HG02938 (cell line): Measurements from ENCODE around the gene TTC32.

ENCODE experiments used
- ATAC-seq: cut with Tn5 transposase; IDR thresholded peaks from one replicate; pipeline ENCODE4 v1.9.1; 2021; ENCODE audit warnings: mild to moderate bottlenecking, moderate library complexity; ENCODE audit not compliant: unreplicated experiment

Gene TTC32

DNA sequence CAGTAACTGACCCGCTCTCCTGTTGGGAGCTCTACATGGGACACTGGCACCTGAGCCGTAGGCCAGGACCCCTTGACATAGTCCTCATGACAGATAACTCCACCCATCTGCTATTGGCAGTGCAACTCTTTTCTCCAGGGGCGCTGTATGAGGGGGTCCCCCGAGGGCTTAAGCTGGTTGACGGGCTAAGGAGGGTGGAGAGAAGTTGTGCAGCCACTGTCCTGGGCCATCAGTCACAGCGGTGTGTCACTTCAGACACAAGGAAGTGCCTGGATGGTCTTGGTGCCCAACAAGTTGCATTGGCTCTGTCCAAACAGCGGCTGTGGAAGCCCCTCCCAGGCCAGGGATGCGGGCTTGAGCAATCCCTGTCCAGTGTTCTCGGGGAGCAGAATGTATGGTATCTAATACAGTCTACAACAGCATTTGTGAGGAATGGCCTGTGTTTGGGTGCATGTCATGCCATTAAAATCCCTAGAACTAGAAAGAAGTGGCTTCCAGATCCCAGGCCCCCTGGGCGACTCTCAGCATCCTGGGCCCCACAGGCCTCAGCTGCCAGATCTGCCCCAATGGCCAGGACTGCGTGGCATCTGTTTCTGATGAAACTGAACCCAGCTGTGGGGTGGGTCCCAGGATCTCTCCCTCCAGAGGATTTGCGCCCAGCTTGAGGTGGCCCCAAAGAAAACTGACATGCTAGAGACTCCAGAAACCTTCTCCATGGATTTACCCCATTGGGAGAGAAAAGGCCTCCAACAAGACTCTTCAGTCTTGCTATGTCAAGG lies 23.3 kb downstream of the TTC32 start:
- ATAC-seq: no peak

DNA sequence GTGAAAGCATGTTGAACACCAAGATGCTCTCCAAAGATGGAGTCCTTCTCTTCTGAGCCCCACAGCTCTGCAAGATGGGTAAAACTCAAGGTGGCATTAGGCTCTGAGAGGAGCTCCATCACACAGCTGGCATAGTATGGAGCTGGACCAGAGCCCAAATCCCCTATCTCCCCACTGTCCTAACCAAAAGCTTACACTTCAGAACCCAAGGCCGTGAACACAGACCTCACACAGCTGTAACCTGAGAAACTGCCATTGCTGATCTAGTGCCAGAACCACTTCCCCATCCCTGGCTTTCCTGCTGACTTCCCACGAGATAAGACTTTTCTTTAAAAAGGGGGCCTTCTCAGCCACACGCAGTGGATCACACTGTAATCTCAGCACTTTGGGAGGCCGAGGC lies 25.0 kb downstream of the TTC32 start:
- no peak for ATAC-seq

DNA sequence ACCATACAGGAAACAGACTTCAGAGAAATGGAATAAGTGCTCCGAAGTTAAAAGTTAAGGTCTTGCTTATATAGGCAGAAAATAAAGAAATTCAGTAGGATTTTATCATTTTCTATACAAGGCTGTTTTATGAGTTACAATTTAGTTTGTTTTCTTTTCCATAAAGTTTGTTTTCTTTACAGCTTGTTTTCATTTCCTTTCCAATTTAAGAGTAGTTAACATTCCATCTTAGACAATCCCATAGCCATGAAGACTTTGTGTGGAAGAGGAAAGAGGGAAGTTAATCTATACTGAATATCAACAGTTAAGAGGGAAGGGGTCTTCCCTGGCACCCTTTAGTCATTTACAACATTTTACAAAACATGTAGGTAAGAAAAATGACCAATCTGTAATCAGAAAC lies 26.5 kb downstream of the TTC32 start:
- no peak for ATAC-seq

DNA sequence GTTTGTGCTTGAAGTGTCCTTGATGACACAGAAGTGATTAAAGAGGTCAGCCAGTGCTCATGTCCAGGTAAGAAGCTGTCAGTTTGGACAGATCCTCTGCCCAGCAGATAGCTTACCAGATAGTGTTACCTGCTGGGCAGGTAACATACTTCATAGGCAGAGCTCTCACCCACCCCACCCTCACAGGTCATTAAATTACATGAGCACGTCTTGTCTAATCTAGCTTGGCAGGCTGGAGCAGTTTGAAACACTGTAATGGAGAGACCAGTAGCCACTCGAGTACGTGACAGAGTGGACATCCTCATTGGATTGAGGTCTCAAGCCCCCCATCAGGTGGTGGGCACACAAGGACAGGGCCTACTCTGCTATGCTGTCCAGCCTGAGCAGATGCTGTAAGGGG lies 27.1 kb downstream of the TTC32 start:
- ATAC-seq: no peak

DNA sequence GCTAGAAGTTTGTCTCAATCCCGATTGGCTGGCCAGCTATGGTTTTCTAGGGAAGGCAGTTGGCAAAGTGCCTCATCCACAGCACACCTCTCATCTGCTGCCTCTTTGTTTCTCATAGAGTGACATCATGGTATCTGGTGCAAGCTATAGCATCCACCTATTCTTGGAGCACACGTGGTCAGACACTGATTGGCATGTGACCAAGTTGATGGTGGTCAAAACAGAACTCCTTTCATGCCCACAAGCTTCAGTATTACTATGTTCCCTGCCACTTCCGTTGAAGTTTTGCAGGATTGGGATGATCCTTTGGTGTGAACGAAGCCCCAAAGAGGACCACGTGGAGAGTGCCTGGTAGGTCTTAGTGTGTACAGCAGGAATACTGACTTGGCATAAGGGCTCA lies 28.8 kb downstream of the TTC32 start:
- no peak for ATAC-seq

DNA sequence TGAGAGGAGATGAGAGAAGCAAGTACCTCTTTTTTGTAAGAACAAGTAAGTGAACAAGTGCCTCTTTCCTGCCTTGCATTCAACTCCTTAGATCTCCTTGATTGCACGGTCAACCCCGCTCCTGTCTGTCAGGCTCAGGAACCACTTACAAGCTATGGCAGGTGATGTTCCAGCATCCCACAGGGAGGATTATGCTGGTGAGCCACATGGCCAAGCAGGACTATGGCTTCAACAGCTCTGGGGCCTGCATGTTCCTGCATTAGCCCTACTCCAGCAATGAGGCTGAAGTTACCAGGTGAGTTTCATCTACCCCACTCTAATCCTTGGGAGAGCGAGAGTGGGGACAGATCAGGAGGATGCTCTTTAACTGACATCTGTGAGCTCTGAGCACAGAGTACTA lies 29.5 kb downstream of the TTC32 start:
- no peak for ATAC-seq

DNA sequence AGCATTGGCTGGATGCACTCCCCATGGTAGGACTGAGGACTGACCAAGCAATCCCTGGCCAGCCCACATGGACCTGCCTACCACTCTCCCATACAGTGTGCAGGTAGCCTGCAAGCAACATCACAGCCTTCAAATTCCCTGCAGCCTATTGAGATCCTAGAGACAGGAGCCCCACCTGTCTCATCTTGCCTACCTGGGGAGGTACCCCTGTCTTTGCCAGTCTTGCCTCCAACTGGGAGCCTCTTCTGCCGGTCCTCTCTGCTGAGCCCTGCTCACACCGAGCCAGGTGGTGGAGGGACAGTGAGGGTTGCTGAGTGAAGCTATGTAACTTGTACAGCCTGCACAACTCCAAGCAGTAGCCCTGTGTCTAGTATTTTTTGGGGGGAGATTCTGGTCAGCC lies 29.9 kb downstream of the TTC32 start:
- ATAC-seq: no peak

DNA sequence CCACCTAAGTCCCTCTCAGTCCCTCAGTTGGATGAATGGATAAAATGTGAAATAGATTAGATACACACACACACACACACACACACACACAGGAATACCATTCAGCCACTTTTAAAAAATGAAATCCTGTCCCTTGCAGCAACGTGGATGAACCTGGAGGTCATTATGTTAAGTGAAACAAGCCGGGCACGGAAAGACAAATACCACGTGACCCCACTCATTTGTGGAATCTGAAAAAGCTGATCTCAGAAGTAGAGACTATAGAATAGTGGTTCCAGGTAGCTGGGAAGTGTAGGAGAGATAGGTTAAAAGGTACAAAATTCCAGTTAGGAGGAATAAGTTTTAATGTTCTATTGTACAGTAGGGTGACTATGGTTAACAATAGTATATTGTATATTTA lies 31.0 kb downstream of the TTC32 start:
- ATAC-seq: no peak

DNA sequence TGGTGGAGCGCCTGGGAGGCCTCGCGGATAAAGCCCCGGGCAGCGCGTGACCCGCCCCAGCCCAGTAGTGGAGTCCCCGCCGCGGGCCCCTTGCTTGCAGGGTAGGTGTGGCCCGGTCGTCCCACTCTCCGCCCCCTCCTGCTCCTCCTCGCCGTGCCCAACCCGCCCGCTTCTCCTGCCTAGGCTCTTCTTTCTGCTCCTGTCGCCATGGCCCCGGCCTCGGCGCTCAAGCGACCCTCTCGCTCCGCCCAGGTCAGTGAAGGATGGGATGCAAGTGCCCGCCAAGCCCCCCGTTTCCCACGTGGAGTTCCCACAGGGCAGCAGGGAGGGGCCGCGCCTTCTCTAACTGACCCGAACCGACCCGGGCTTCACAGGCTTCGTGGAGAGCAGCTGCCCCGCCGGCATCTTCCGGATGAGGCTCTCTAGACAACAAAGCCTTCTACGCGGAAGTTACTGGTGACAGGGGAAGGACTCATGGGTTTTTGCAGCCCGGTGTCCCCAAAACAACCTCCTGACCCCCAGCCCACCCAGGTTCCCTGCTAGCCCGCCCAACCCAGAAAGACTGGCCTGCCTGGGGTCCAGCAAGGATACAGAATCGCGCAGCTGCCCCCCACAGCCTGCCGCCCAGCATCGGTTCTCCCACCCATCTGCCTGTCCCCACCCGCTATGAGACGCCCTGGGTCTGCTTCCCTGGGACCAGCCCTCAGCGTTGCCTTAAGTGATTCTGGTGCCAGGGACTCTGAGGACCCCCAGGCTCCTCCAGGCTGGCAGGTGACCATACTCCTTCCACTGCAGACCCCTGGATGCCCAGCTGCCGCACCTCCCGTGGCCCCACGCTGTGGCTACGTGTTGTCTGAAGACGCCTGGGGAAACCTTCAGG lies 32.8 kb downstream of the TTC32 start:
- peak; percentile 47 for ATAC-seq

DNA sequence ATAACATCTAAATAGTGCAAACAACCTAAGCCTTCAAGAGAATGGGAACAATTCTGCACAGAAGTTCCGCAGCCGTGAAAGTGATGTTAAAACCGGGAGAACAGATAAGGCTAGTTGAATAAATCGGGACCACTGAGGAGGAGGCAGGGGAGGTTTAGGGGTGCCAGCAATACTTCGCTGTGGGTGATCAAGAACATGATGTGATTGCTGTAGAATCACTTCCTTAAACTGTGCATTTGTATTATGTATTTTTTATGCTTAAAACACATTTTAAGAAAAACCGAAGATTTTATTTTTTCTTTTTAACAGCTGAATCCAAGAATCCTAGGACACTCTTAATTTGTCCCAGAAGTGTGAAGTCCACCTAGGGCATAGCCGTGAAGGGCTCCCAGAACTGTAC lies 33.6 kb downstream of the TTC32 start:
- ATAC-seq: no peak

DNA sequence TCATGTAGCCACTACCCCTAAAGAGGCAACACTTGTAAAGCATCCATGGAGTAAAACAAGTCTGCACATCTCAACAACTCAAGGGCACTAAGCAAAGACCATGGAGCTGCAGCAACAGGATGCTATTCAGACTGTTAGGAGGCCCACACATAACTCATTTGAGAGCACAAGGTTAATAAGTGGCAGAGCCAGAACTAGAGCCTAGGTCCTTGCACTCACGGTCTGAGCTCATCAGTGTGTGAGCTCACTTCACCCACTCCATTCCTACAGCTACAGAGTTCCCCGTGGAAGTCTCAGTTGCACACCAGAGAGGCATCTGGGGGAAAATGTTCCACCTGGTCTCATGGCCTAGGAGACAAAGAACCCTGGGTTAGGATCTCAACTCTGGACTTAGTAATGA lies 35.0 kb downstream of the TTC32 start:
- ATAC-seq: peak; percentile 55

DNA sequence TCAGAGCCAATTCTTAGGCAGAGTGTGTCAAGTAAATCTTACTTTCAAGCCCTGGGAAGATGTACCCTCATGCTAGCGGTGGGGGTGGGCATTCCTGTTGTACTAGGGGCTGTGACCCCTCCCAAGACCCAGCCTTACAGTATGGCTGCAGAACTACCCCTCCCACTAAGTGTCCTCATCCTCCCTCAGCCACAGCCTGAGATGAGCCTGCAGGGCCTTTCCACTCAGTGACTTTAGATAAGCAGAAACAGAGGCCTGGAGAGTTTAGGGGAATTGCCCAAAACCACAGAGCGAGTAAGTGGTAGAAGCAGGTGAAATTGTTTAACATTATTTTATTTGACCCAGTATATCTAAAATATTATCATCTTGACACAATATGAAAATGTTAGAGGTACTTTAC lies 36.6 kb downstream of the TTC32 start:
- ATAC-seq: no peak

DNA sequence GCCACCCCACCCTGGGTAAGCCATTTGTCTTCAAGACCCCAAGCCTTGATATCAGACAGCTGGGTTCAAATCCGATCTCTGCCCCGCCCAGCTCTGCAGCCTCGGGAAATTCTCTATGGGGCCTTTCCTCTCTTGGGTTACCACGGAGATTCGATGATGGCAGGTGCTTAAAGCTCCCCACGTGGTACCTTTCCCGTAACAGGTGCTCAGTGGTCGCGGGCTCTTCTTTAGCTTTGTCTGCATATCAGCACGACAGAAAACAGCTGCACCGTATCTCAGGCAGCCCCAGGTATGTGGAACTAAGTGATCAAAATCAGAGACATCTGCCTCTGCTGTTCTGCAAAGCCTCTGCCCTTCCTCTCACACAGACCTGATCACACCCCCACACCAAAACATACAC lies 37.4 kb downstream of the TTC32 start:
- no peak for ATAC-seq

DNA sequence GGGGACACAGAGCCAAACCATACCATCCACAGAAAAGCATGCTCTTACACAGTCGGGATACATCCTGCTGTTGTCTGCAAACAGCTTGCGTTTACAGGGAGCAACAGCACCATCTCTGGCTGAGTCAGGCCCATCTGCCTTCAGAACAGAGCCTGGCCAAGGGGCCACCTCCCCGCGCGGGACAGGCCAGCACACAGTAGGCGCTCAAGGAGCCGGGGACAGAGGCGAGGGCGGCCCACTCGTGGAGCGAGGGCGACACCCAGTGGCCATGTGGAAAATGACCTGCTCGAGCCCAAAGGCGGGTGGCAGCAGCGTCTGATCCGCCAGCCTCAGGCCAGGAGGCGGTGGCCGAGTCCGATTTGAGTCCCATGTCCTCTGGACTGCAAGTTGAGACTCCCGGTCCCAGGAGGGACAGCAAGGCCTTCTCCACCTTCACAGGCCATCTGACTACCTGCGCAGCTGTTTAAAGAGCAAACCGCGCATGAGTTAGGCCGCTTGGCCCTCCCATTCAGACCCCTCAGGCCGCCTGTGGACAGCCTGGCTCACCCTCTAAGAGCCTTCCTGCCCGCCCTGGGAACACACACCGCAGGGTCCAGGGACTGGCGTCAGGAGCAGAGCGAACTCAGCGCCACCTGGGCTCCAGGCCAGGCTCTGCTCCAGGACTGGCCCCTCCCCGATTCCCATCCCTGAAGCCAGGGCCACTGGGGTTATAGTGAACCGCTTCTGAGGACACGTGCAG lies 38.3 kb downstream of the TTC32 start:
- ATAC-seq: peak; percentile 45

DNA sequence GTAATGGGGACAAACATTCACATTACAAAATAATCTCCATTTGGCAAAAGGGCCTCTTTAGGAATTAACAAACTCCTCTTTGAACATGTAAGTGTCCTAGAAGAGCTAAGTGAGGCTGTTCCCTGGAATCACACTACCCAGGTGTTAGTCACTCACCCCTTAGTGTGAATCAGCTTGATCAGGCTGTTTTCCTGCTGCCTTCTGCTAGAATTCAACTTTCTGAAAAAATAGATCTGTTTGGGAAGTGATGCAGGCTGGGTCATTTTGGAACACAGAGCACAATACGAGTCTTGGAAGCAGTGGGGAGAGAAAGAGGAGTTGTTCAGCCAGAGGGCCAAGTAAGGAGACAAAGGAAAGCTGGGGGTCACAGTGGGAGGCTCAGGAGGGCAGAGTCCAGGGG lies 40.0 kb downstream of the TTC32 start:
- ATAC-seq: no peak

DNA sequence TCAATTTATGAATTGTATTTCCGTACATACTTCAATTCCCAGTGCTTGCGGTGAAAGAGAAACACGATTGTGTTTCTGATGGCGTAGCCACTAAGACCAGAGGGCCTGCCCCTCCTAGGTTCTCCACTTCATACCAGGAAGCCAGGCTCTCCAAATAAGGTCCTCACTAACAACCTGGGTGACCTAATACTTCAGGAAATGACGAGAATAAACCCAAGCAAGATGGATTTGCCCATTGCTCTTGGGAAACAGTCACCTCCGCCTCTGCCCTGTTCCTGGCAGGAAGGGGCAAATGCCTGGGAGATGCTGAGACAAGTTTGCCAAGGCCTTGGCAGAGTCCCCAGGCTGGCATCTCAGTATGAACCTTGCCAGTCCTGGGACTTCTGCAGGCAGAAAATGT lies 41.8 kb downstream of the TTC32 start:
- no peak for ATAC-seq

DNA sequence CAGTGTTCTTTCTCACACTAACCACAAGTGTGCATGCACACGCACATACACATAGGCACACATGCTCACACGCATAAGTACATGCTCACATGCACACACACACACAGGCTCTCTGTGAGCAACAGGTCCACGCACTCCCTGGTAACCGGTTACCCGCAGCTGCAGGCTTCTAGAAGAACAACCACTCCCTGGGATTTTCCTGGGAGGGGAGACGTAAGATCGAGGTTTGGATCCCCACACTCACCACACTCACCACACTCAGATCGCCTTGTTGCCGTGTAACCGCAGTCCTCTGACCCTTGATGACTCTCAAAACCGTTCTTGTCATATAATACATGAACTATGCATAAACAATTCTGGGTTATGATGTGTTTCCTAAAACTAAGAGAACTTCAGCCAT lies 42.2 kb downstream of the TTC32 start:
- no peak for ATAC-seq

DNA sequence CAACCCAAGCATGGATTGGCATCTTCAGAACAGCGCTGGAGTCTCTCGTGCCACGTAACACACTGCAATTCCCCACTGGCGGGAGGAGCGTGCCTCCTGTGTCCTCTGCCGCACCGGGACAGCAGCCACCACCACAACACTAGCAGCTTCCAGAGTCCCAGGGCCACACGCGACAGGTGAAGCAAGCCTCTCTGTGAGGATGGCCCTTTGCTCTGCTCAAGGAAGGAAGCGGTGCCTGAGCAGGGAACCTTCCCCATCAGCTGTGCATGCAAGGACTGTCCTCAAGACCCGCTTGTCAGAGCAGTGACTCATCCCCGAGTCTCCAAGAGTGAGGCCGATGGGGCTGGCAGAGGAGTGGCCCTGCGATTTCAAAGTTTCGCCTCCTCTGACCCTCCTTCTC lies 44.0 kb downstream of the TTC32 start:
- ATAC-seq: no peak

DNA sequence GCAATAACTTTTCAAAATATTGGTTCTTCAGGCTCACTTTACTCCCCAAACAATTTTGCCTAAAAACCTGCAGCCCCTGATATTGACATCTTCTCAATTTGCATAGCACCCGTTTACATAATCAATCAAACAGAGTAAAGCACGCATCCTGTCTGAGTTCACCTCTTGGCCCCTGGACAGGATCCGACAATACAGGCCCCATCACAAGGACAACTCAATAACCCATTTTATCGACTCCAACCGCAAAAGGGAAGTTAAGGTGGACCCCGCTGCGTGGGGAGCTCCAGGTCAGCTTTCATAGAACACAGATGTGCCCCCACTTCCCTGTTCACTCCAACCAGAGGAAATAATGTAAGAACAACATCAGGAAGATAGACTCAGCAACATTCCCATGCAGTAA lies 44.7 kb downstream of the TTC32 start:
- ATAC-seq: no peak

DNA sequence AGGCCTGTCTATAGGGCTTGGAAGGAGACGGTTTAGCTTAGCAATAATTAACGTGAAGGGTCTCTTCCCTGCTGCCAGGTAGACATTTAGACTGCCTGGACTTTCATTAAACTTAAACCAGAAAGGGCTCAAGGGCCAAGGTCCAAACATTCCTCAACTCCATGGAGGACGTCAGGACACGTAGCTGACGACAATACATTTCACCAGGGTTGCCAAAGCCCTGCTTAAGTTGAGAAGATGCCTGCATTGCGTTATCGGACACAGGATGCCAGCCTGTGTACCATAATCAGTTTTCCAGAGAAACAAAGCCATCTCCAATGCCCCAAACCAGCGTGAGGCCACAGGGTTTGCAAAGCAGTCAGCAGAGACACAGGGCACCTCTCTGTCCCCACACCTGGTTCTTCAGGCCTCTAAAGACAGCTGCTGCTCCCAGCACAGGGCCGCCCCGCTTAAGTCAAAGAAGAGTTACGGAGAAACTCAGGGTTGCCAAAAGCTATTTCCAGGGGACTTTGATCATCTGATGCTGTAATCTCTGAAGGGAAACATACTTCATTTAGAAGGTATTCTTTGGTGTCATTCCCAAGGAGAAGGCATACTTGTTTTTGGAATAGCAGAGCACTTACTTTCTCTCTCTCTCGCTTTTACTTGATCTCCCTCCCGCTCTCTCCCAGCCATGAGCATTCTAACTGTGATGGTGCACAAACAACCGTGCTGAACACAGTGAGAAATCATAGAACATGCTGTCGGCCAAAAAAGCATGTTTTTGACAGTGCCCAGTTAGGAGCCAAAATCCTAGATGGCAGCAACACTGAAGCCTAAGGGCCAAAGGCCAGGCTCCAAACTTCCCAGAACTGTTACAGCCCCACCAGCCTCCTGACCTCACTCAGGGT lies 46.0 kb downstream of the TTC32 start:
- no peak for ATAC-seq
